Neural crest cell (in vitro differentiated cells): ENCODE measurements around the gene GOLGA8K. TPM values are rescaled to one million over a fixed set of nuclear protein-coding genes. Genes with fewer than 3 reads are reported as not detected.
"Not testable (repeated sequence)": the region's sequence is repeated elsewhere in the genome, so short reads cannot be mapped to it uniquely, and the experiment has no call there.

Source experiments
- DNase-seq: peaks from one replicate; pipeline ENCODE4 v3.0.0; 2021; ENCODE audit warnings: low read depth, mixed read lengths, low spot score
- H3K27ac Mint-ChIP-seq: one replicate; pipeline ENCODE4 v1.8.0; 2021; ENCODE audit warnings: mild to moderate bottlenecking, mixed read lengths; ENCODE audit not compliant: unreplicated experiment
- H3K27me3 Mint-ChIP-seq: 2 replicates; pipeline ENCODE4 v1.8.0; 2021; ENCODE audit warnings: low read depth, mild to moderate bottlenecking, mixed read lengths
- H3K36me3 Mint-ChIP-seq: 2 replicates; pipeline ENCODE4 v1.8.0; 2021; ENCODE audit warnings: low read depth, mild to moderate bottlenecking, mixed read lengths
- H3K4me1 Mint-ChIP-seq: 2 replicates; pipeline ENCODE4 v1.8.0; 2021; ENCODE audit warnings: mixed read lengths
- H3K4me3 Mint-ChIP-seq: one replicate; pipeline ENCODE4 v1.8.0; 2021; ENCODE audit warnings: mild to moderate bottlenecking, mixed read lengths
- H3K9me3 Mint-ChIP-seq: 2 replicates; pipeline ENCODE4 v1.8.0; 2021; ENCODE audit warnings: mixed read lengths
- total RNA-seq: library from RNA; stranded (reverse); gene quantifications from 2 replicates; pipeline ENCODE4 v1.2.1, GENCODE V29; 2021

Gene GOLGA8K
- total RNA-seq, 1 donor from 2014 or later: 1.6 TPM

DNA sequence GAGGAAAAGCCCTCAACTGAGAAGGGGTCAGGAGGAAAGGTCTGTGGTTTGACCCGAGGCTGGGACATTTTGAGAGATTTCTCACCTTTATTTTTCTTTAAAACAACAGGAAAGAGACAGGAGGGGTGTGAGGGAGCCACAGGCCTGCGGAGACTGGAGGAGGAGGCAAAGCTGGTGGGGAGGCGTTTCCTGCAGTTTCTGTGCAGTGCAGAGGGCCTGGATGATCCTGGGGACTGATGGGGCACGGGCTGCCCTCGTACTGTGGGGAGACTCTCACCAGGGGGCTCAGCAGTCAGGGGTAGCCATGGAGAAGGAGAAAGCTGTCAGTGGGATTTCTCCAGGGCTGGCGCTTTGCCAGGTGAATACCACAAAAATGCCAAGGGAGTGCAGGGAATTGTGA, 29.4 kb downstream of the GOLGA8K start:
- H3K36me3 Mint-ChIP-seq, H3K27ac Mint-ChIP-seq, H3K9me3 Mint-ChIP-seq, H3K27me3 Mint-ChIP-seq, H3K4me3 Mint-ChIP-seq, DNase-seq, H3K4me1 Mint-ChIP-seq: not testable (repeated sequence)

- H3K4me1 Mint-ChIP-seq, H3K27ac Mint-ChIP-seq, H3K4me3 Mint-ChIP-seq, H3K9me3 Mint-ChIP-seq, H3K36me3 Mint-ChIP-seq, DNase-seq, H3K27me3 Mint-ChIP-seq: not testable (repeated sequence)
Observed at GRCh38 chr15:32372075-32372474, 31.0 kb downstream of the GOLGA8K start.

DNA sequence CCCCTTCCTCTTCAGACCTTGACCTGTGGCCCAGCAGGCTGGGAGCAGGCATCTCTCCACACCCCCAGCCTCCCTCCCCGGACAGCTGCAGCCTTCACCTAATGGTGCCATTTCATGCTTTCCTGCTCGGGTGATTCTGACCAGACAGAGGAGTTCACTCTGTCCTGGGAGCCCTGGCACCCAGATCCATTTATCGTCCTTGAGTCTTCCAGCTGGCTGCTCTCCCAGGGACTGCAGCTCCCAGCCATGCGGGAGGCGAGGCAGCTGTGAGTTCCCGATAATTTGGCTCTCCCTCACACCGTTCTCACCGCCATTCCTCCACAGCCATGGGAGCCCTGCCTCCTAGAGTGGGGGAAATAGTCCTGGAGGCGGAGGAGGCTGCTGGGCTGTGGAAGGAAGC, 32.6 kb downstream of the GOLGA8K start:
- not testable (repeated sequence) for DNase-seq, H3K27ac Mint-ChIP-seq, H3K4me1 Mint-ChIP-seq, H3K4me3 Mint-ChIP-seq, H3K27me3 Mint-ChIP-seq, H3K9me3 Mint-ChIP-seq, H3K36me3 Mint-ChIP-seq

DNA sequence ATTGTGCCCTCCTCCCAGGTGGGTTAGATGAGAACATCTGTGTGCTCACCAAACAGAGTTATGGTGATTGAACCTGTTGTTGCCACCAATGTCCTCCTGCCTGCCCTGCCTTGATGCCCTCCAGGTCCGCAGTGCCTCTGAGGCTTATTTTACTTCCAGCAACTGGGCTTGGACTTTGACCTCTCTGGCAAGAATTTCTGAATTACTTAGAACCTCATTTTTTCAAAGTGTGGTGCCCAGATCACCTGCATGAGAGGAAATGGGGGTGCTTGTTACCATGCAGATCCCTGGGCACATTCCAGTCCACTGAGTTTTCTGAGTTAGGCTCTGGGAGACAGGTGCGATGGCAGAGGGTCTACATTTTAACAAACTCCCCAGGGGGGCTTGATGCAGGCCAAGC, 33.0 kb downstream of the GOLGA8K start:
- H3K4me3 Mint-ChIP-seq, H3K27ac Mint-ChIP-seq, H3K9me3 Mint-ChIP-seq, H3K27me3 Mint-ChIP-seq, H3K4me1 Mint-ChIP-seq, DNase-seq, H3K36me3 Mint-ChIP-seq: not testable (repeated sequence)

DNA sequence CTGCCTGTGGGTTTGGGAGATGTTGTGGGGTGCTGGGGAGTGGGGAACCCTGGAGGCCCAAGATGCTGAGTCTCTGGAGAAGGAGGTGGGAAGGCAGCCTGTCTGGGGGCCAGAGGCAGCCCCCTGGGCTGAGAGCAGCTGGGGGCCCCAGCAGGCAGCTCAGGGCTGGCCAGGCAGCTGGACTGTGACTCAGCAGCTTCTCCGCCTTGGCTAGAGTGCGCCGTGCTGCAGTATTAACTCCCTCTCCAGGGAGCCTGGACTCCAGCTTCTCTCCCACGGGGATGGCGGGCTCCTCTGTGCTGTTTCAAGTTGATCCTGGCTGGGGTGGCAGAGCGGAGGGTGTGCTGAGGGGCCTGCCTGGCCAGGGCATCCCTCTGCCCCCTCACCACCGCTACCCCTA, 36.6 kb downstream of the GOLGA8K start:
- H3K9me3 Mint-ChIP-seq, H3K4me3 Mint-ChIP-seq, H3K27me3 Mint-ChIP-seq, H3K4me1 Mint-ChIP-seq, DNase-seq, H3K27ac Mint-ChIP-seq, H3K36me3 Mint-ChIP-seq: not testable (repeated sequence)

DNA sequence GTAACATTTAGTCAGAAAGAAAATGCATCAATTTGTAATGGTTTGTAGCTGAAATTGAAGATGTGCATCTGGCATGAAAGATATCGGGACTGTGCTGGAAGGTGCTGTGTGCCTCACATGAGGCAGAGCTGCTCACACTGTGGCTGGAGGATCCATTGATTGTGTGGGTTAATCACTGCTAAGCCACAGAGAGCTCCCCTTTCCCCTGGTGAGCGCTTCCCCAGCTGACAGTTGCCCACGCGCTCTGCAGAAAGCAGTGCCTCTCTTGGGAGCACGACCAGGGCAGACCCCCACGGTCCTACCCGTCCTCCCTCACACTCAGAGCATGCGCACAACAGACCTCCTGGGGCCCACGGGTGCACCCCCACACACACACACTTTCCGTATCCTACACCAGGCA, 37.1 kb downstream of the GOLGA8K start:
- not testable (repeated sequence) for H3K36me3 Mint-ChIP-seq, H3K4me1 Mint-ChIP-seq, H3K9me3 Mint-ChIP-seq, H3K27ac Mint-ChIP-seq, H3K27me3 Mint-ChIP-seq, DNase-seq, H3K4me3 Mint-ChIP-seq

DNA sequence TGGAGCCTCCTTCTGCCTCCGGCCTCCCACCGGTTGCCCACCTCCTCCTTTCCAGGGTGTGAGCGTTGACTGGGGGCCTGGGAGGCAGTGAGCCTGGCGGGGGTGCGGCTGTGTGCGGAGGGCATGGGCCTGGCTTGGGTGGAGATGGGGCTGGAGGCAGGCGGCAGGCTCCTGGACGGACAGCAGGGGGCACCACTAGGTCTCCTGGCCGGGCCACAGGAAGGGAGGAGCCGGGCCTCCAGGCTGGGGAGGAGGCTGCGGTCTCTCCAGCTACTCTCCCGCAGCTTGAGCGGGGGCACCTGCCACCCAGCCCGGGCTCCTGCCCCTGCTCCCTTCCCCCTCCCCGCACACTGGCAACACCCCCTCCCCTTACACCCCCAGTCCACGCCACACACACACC, 38.1 kb downstream of the GOLGA8K start:
- not testable (repeated sequence) for H3K36me3 Mint-ChIP-seq, H3K4me3 Mint-ChIP-seq, H3K9me3 Mint-ChIP-seq, H3K27me3 Mint-ChIP-seq, H3K27ac Mint-ChIP-seq, DNase-seq, H3K4me1 Mint-ChIP-seq

- not testable (repeated sequence) for H3K27me3 Mint-ChIP-seq, H3K4me1 Mint-ChIP-seq, H3K36me3 Mint-ChIP-seq, H3K4me3 Mint-ChIP-seq, H3K9me3 Mint-ChIP-seq, H3K27ac Mint-ChIP-seq, DNase-seq
Observed at GRCh38 chr15:32363449-32363848, 39.6 kb downstream of the GOLGA8K start.

GRCh38 chr15:32361662-32362061, 41.4 kb downstream of the GOLGA8K start:
- H3K27ac Mint-ChIP-seq, H3K4me1 Mint-ChIP-seq, DNase-seq, H3K4me3 Mint-ChIP-seq, H3K27me3 Mint-ChIP-seq, H3K9me3 Mint-ChIP-seq, H3K36me3 Mint-ChIP-seq: not testable (repeated sequence)

GRCh38 chr15:32358462-32358861, 44.6 kb downstream of the GOLGA8K start:
- not testable (repeated sequence) for H3K27ac Mint-ChIP-seq, DNase-seq, H3K9me3 Mint-ChIP-seq, H3K27me3 Mint-ChIP-seq, H3K36me3 Mint-ChIP-seq, H3K4me3 Mint-ChIP-seq, H3K4me1 Mint-ChIP-seq

GRCh38 chr15:32356909-32357308, 46.2 kb downstream of the GOLGA8K start:
- H3K4me1 Mint-ChIP-seq, DNase-seq, H3K9me3 Mint-ChIP-seq, H3K4me3 Mint-ChIP-seq, H3K27me3 Mint-ChIP-seq, H3K27ac Mint-ChIP-seq, H3K36me3 Mint-ChIP-seq: not testable (repeated sequence)

GRCh38 chr15:32352748-32353147, 50.3 kb downstream of the GOLGA8K start:
- H3K4me3 Mint-ChIP-seq, H3K36me3 Mint-ChIP-seq, H3K4me1 Mint-ChIP-seq, DNase-seq, H3K27ac Mint-ChIP-seq, H3K27me3 Mint-ChIP-seq, H3K9me3 Mint-ChIP-seq: not testable (repeated sequence)

- DNase-seq, H3K4me3 Mint-ChIP-seq, H3K27me3 Mint-ChIP-seq, H3K27ac Mint-ChIP-seq, H3K36me3 Mint-ChIP-seq, H3K9me3 Mint-ChIP-seq, H3K4me1 Mint-ChIP-seq: not testable (repeated sequence)
Observed at GRCh38 chr15:32350563-32351220, 52.4 kb downstream of the GOLGA8K start.

DNA sequence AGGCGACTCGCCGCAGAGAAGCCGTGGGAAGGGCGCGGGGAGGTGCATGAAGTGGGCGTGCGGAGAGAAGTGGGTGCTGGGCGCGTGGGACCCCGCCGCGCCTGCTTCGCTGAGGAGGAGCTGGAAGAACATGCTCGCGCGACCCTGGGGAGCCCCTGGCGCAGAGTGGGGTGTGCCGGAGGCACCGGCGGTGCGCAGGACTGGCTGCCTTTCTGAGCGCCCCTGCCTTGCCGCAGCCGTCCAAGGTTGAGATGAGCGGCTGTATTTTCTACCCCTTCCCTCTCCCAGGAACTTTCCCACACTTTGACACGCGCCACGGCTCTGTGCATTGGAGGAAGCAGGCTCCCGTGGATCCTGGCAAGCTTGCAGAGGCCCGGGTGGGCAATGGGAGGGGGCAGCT, 56.1 kb downstream of the GOLGA8K start:
- DNase-seq, H3K9me3 Mint-ChIP-seq, H3K27me3 Mint-ChIP-seq, H3K4me1 Mint-ChIP-seq, H3K27ac Mint-ChIP-seq, H3K4me3 Mint-ChIP-seq, H3K36me3 Mint-ChIP-seq: not testable (repeated sequence)
